ENCODE measurements around the gene RGP1. TPM values are rescaled to one million over a fixed set of nuclear protein-coding genes. Genes with fewer than 3 reads are reported as not detected.

Gene RGP1
- total RNA-seq, 1 donor from 2014 or later = 23.3 TPM

DNA sequence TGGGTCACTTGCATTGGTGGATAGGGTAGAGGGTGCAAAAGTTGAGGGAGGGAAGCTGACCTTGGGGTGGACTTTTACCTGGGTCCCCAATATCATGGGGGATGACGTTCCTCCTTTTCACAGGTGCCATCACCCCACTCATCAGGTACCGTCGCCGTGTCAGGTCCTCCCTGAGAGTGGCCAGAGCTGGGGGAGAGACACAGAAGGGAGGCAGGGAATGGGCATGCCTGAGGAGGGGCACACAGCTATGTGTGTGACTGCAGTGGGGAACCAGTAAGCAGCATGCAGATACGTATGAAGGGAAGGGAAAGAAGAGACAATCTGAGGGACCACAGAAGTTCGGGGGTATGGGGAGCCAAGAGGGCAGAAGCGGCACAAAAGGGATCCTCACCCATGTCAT, 10.2 kb upstream of the RGP1 start:
- intact Hi-C loops (cut with micrococcal nuclease) = no loop called here

DNA sequence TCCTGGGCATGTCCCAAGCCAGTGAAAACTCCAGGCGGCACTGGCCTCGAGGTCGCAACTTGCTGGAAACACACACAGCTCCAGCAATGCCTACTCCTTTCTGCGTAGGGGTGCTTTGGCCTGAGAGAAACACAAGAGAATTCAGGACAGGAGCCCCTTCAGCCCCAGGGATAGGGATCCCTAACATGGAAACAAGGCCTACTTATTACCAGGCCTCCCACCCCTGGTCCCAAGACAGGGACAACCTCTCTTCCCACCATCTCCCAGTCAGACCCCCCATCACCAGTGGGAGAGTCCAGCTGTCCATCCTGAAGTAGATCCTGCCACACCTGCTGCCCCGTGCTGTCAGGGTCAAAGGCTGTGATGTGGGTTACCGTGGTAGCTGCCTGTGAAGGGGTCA, 8.8 kb upstream of the RGP1 start:
- intact Hi-C loops (cut with micrococcal nuclease) = no loop called here

DNA sequence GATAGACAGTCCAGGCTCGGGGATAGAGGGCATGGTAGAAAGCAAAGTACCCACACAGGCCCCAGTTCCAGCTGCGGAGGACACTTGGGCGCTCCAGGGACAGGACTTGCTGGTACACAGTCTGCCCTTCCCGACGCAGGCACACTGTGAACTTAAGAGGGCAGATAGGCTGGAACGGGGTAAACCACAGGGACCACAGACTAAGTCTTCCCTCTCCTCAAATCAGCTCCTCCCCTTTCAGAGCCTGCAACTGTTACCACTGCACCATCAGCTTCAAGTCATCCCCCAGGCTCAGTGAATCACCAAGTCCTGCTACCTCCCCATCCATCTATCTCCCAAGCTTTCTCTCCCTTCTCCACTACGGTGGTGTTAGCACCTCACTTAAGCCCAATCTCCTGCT, 7.3 kb upstream of the RGP1 start:
- intact Hi-C loops (cut with micrococcal nuclease) = no loop called here

DNA sequence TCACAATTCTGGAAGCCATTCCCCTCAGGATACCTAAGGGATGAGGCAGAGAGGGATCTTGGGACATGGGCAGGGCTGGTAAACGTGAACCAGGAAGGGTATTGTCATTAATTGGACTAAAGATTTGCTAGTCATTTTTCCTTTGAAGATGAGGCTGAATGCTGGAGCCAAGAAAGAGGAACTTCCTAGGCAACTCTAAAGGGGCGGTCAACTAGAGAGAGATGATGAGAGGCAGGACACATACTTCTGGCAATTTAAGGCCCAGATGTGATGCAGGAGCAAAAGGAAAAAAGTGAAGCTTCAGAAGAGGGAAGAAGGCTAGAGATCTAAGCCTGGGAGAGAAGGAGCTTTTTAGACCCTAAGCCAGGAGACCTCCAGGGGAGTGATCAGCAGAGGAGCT, 5.6 kb upstream of the RGP1 start:
- intact Hi-C loops (cut with micrococcal nuclease) = no loop called here

DNA sequence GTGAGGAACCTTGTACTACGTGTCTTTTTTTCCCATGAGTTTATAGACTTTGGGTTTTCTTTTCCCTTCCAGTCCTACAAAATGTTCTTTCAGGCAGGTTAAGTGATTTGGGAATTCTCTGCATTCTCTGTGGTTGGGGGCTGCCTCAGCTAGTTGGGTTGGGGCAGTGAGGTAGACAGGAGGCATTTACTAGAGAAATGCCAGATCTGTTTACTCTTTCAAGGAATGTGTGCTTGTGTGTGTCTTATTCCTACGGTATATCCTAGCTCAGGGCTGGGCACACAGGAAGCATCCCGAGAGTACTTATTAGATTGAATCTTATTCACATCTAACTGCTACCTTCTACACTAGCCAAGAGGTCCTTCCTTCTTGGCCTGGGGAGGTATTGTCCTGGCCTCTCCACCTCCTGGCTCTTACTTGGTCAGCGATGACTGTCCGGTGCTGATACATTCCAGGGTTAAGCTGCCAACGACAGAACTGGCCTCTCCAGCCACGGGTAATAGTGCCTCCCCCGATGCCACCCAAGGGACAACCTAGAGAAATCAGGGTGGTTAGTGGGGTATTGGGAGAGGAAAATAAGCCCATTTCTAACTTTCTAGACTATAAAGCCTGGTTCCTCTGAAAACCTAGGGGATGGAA, 5.1 kb upstream of the RGP1 start:
- intact Hi-C loops (cut with micrococcal nuclease) = no loop called here

DNA sequence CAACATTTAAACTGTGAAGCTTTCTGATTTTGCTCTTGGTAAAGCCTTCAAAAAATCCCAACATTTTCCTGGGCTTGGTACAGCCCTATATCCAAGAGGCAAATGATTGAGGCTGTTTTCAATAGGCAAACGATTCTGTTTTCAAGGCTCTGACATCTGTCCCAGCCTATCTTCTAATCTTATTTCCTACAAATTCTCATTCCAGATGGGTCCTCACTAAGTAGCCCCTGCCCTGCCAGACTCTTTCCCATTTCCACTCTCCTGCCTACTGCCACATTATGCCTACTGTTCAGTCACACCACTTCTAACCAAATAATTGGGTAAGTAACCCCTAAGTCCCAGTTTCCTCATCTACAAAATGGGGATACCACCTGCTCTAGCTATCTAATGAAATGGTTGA, 3.5 kb upstream of the RGP1 start:
- intact Hi-C loops (cut with micrococcal nuclease) = loop anchor here (5.0 kb wide), 2 partner anchors 98 to 628 kb away; partner anchors contain the start of gene ATOSB

DNA sequence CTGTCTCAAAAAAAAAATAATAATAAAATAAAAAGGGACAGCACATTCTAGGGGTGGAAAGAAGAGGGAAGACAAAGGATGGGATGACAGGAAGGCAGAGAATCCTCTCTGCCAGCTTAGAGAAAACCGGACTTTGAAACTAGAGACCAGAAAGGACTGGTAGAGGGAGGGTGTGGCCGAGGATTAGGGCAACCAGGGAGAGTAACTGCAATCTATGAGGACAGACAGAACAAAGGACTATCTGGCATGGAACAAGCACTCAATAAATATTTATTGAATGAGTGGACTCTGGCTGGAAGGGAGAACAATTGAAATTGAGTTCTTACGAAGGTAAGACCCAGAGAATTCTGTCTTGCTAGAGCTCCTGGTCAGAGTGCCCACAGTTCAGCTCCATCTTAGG, 2.5 kb upstream of the RGP1 start:
- intact Hi-C loops (cut with micrococcal nuclease) = loop anchor here (5.0 kb wide), 2 partner anchors 99 to 629 kb away; partner anchors contain the start of gene ATOSB

DNA sequence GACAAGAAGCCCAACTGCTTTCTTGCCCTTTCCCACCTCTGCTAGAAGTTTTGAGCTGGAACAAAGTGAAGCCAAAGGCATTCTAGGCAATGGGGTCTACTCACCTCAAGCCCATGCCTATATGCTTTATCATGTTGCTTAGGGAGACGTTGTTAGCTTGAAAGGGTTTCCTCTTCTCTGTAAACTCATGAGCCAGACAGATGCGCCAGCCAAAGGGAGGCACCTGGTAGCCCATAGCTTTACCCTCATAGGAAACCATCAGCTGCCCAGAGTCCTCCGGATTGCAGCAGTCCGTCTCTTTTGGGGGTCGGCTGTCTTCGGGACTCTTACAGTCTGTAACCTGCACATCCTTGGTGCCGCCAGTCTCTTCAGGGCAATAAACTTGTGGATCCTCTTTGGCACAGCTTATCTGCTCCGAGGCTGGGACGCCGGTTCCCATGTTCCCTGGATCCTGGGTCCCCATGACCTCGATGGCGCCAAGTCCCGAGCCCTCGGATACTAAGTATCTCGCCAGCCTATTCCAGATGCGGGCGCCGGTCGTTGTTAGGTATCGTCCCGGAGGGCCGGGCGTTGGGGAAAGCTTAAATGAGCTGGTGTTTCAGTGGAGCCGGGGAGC, 737 bp upstream of the RGP1 start:
- intact Hi-C loops (cut with micrococcal nuclease) = loop anchor here (2.0 to 5.0 kb wide), 3 partner anchors 66 to 631 kb away; partner anchors contain the start of genes ATOSB and HINT2

DNA sequence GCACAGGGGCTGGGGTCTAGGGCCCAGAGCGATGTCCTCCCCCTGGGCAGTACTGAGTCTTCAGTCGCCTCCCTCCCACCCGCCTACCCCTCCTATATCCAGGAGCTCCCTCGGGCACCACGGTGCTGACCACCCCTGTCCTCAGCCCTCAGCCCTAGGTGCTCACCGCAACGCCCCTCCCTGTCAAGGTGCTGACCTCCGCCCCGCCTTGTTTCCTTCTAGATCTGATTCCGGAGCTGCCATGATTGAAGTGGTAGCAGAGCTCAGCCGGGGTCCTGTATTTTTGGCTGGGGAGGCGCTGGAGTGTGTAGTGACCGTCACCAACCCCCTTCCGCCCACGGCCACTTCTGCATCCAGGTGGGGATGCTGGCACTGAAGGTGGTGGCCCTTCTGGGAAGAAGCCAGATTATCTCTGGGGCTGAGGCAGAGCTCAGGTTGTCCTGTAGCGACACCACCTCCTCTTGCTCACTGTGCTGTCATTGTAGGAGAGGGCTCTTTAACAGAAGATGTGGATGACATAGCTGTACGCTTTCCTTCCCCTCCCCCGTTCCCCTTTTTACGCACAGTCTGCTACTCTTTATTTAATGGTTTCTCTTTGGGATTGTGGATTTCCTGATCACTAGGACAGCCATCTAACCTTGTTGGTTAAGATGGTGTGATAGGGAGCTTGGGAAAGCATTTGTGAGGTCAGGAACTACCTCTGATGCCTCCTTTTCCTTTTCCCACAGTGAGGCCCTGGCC, 598 bp downstream of the RGP1 start:
- intact Hi-C loops (cut with micrococcal nuclease) = loop anchor here (1.0 to 10.0 kb wide), 7 partner anchors 13 to 1705 kb away; partner anchors contain the start of genes ATOSB, CREB3, HINT2 and TLN1

DNA sequence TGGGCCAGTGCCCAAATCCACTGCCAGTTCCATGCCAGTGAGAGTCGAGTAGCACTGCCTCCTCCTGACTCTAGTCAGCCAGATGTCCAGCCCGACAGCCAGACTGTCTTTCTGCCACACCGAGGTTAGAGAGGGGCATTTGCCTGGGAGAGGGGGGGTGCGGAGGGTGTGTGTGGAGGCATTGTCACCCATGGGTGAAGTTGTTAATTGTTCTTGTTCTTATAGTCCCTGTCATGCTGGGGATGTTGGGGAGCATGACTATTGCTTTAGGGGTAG, 1.1 kb downstream of the RGP1 start:
- intact Hi-C loops (cut with micrococcal nuclease) = loop anchor here (10.0 kb wide), 1 partner anchor 1705 kb away; the partner anchor contains the start of gene UBAP2

DNA sequence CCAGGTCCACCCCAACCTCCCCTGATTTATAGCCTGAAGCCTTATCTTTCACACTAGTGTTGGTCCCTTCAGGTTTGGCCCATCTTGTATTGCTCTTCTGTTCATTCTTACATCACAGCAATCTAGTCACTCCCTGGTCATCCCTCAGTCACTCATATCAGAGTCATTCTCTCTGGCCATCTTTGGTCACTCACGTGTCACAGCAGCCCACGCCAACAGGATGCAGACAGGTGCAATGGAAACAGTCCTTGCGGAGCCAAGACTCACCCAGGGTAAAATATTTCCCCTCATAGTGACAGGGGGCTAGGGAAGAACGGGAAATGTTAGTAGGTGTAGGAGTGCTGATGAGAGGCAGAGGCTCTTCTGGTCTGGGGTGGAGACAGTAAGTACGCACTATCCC, 4.4 kb downstream of the RGP1 start:
- intact Hi-C loops (cut with micrococcal nuclease) = loop anchor here (10.0 kb wide), 1 partner anchor 1709 kb away; the partner anchor contains the start of gene UBAP2

DNA sequence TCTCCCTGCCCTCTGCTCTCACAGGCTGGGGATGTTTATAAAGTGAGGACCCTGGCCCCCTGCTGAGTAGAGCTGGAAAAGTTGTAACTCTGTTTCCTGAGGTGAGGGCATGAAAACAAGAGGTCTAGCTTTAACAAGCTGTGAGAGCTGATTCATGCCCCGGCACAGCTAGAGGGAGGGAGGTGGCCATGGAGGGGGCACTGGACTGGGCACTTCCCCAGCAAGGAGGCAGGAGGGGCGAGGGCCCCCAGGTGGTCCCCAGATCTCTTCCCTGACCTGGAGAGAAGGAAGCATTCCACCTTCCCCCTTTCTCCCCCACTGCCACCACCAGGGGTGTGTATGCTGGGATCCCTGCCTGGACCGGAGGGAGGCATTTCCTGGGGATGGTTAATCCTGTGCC, 5.2 kb downstream of the RGP1 start, which contains the start of gene MSMP:
TSS of gene MSMP (minus strand) at position 13 of the 400 bp plus-strand sequence. CDS start 147 bp downstream, outside the sequence.
- intact Hi-C loops (cut with micrococcal nuclease) = loop anchor here (10.0 kb wide), 1 partner anchor 1709 kb away; the partner anchor contains the start of gene UBAP2

DNA sequence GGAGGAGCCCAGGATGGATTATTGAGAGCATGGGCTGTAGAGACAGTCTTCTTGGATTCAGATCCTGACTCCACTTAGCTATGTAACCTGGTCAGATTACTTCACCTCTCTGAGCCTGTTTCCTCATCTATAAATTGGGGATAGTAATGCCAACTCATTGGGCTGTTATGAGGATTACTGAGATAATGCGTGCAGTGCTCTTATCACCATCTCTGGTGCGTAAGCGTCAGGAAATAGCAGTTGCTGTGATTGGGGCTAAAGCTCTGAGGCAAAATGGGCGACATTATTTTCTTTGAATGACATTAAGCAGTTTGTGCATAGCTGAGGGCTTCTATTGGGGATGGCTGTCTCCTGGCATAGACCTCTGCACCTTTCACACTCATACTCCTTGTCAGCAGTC, 6.0 kb downstream of the RGP1 start:
- intact Hi-C loops (cut with micrococcal nuclease) = loop anchor here (10.0 kb wide), 1 partner anchor 1710 kb away; the partner anchor contains the start of gene UBAP2

DNA sequence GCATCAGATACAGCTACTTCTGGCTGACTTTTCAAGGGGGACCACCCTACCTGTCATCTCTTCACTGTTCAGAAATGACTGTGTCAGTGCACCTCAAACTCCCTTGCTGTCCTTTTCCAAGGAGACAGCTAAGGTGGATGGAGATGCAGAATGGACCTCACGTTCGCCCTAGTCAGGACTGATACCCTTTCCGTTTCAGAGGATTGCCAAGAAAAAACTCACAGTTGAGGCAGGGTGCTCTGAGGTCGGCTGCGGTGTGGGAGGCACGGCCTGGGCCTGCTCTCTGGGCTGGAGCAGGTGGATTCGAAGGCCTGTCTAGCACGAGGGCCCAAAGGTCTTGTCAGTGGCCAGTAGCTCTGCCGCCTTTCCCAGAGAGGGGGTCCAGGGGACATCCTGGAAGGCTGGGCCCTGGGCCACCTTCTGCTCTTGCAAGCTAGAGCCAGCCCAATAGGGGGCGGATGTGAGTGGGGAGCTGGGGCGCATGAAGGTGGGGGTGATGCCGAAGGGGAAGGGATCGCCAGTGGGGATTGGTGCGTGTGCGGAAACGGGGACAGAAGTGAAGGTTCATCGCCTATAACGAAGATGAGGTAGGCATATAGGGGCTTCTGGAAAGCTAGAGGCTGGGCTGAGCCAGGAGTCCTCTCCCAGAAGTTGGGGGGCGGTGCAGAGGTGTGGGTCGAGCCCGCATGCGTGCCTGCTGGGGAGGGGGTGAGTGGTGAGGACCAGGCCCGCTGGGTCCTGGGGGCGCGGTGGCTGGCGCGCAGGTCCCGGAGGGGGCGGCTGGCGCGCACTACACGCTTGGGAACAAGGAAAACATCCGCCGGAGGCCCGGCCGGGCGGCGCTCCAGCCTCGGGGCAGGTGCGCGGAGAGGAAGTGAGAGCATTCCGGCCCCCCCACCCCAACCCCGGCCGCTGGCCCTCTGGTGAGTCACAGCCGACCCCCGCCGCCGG, 7.5 kb downstream of the RGP1 start:
- intact Hi-C loops (cut with micrococcal nuclease) = loop anchor here (2.0 to 10.0 kb wide), 2 partner anchors 56 to 1712 kb away; partner anchors contain the start of genes SPAG8 and UBAP2

DNA sequence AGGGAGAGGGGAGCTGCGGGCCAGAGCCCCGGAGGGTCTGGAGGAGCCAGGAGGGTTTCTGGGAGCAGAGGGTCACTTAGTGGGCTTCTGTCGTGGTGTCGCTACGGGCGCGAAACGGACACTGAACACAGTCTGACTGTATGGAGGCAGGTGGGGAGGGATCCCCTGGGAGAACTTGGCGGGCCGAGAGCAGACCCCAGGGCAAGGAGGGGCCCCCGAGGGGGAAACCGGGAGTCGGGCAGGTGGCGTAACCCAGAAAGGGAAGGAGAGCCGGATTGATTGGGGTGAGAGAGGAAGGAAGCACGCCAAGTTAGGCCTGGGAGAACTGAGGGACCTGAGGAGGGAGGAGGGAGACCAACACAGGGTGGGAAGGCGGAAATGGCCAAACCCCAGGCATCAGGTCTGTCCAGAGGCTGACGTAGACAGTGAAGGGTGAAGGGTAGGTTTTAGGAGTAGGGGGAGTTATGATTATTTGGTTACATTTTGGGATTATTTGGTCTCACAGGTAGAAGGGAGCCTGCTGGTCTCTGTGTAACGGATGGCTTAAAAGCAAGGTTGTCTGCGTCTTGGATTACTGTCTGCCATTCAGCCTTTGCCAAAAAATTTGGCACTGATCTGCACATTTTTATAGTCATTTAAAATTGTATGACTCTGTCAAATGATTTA, 8.3 kb downstream of the RGP1 start:
- intact Hi-C loops (cut with micrococcal nuclease) = loop anchor here (2.0 to 10.0 kb wide), 2 partner anchors 55 to 1713 kb away; partner anchors contain the start of genes SPAG8 and UBAP2

DNA sequence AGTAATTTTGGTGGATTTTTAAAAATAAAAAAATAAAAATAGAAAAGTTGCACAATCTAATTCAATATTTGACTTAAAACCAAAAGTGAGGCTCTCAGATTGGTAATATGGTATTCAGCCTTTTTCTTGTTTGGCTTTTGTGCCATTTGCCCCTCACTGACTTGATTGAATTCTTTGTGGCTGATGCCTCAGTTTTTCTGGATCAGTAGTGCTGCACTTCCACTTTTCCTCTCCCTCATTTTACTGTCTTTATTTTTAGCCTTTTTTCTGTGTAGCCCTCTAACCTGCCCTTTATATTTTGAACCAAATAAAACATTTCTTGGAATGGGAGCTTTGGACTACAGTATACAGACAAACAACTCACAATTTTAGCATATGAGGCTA, 8.8 kb downstream of the RGP1 start:
- intact Hi-C loops (cut with micrococcal nuclease) = loop anchor here (2.0 to 10.0 kb wide), 2 partner anchors 55 to 1713 kb away; partner anchors contain the start of genes SPAG8 and UBAP2

DNA sequence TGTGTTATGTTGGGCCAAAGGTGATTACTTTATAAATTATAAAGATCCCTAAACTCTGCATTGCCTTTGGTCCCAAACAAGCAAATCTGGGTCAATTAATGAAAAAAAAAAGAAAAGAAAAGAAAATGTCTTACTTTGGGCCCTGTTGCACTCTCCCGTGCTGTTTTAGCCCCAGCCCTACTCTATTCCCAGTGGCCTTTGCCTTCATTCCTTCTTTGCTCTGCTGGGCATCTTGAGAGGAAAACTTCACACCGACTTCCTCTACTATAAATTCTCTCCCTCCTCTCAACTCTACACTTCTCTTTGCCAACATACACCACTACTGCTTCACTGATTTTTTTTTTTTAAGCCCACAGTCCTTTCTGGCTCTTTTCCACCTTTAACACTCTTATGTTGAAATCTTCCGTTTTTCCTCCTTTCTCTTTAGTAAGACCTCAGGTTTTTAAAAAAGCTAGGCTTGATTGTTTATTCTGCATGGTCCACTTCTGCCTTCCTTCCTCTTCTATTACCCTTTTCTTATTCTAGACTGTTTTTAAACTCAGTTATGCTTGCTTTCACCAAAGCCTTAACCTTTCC, 9.5 kb downstream of the RGP1 start:
- intact Hi-C loops (cut with micrococcal nuclease) = loop anchor here (10.0 kb wide), 1 partner anchor 1714 kb away; the partner anchor contains the start of gene UBAP2

DNA sequence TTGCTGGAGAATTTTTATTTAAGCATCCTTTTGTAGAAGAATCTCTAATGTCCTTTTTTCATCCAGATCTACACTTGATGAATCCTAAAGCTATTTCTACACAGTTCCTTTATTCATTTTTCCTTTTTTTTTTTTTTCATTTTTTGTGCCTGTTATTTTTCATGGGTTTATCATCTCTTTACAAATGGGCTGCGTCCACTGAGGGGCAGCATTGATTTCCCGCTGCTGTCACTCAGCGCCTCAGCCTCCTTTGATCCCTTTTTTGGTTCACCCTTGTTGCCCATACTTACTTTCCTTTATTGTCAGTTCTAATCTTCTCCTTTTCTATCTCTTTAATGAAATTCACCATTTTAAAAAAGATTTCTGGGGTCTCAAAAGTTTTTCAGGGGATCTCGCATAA, 10.7 kb downstream of the RGP1 start:
- intact Hi-C loops (cut with micrococcal nuclease) = loop anchor here (10.0 kb wide), 1 partner anchor 1715 kb away; the partner anchor contains the start of gene UBAP2

DNA sequence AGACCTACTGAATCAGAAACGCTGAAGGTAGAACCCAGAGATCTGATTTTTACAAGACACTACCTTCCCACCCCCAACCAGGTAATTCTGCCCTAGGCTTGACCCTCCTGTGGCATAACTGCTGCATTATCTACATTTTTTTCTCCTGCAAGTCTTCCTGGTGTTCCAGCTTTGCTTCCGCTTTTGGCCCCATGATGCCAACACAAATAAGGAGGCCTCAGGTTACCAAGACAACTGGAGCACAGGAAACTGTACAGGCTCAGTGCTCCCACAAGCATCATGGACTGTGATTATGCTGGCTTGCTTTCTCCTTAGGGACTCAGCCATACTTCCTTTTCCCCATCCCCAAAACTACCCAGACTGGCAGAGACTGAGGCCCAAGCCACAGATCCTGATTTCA, 11.6 kb downstream of the RGP1 start:
- intact Hi-C loops (cut with micrococcal nuclease) = no loop called here

DNA sequence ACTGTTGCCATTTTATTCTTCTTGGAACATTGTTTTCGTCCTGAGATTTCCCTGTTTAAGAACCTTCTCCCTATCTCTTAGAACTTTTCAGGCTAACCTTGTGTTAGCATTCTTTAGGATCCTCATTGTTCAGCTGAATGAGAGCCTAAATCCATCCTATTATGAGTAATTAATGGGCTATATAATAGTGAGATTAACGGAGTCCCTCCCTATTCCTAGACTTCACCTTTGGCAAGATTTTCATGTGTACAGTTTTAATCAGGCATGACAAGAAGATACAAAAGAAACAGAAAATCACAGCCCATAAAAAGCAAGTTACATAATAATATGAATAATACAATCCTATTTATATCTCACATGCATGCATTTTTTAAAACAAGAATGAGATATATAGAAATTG, 14.1 kb downstream of the RGP1 start:
- intact Hi-C loops (cut with micrococcal nuclease) = no loop called here

All from T-helper 2 cell treated with Interferon-gamma antibody and Interleukin-4, amounts not matched to agents 100 ng/mL and 5 ng/mL, for 36 hours (primary cell).